OCI-LY7 (cell line): ENCODE results near the gene PLCB2. TPM values are rescaled to one million over a fixed set of nuclear protein-coding genes. Genes with fewer than 3 reads are reported as not detected.

Source experiments
- BruUV-seq: library from RNA; stranded (reverse); fragments of 400-500 nt; replicated peaks from 2 replicates; lab custom pipeline; 2021; lab: Mats Ljungman, UMichigan
- CTCF ChIA-PET: fragments of 300-600 bp; sonication (Branson Sonifier 250); formaldehyde crosslinking; loops from one replicate; lab custom pipeline; 2022; ENCODE audit warnings: antibody characterized with exemption; ENCODE audit not compliant: unreplicated experiment; lab: Charles Lee
- POLR2A ChIA-PET: fragments of 300-600 bp; sonication (Branson Sonifier 250); formaldehyde crosslinking; loops from one replicate; lab custom pipeline; 2022; ENCODE audit warnings: antibody characterized with exemption; lab: Charles Lee
- DNase-seq: peaks from one replicate; pipeline ENCODE4 v3.0.0-alpha.2; 2015; ENCODE audit warnings: low spot score
- H2AFZ ChIP-seq: fragments of 200-600 bp; sonication (generic), shearing (Covaris generic); 2 replicates; pipeline ENCODE4 v1.6.1; 2014; ENCODE audit warnings: mild to moderate bottlenecking, antibody characterized with exemption, low read length, moderate library complexity
- H3K27ac ChIP-seq: fragments of 200-600 bp; sonication (generic); 2 replicates; pipeline ENCODE4 v1.5.1; 2014; ENCODE audit warnings: mixed run types, low read depth, mild to moderate bottlenecking, moderate library complexity, low read length, inconsistent platforms; ENCODE audit not compliant: poor library complexity, severe bottlenecking
- H3K36me3 ChIP-seq: fragments of 200-600 bp; sonication (generic); 2 replicates; pipeline ENCODE4 v1.6.1; 2014; ENCODE audit warnings: mild to moderate bottlenecking, antibody characterized with exemption, low read length, moderate library complexity, mixed read lengths; ENCODE audit not compliant: insufficient read depth
- H3K4me1 ChIP-seq: fragments of 200-600 bp; sonication (generic); 2 replicates; pipeline ENCODE4 v1.5.1; 2014; ENCODE audit warnings: mild to moderate bottlenecking, low read length; ENCODE audit not compliant: insufficient read depth, poor library complexity, severe bottlenecking
- H3K4me2 ChIP-seq: fragments of 200-600 bp; sonication (generic); 2 replicates; pipeline ENCODE4 v1.6.1; 2014; ENCODE audit warnings: mild to moderate bottlenecking, low read length
- H3K4me3 ChIP-seq: fragments of 200-600 bp; sonication (generic); 2 replicates; pipeline ENCODE4 v1.5.1; 2014; ENCODE audit warnings: mild to moderate bottlenecking, low read depth, low read length; ENCODE audit not compliant: poor library complexity, severe bottlenecking
- H3K79me2 ChIP-seq: fragments of 200-600 bp; sonication (generic); 2 replicates; pipeline ENCODE4 v1.6.1; 2016; ENCODE audit warnings: low read depth, mild to moderate bottlenecking, low read length, moderate library complexity, mixed read lengths; ENCODE audit not compliant: insufficient read depth
- H3K9me2 ChIP-seq: fragments of 200-600 bp; sonication (generic); 2 replicates; pipeline ENCODE4 v1.6.1; 2016; ENCODE audit warnings: mild to moderate bottlenecking, low read length, mixed read lengths; ENCODE audit not compliant: insufficient read depth
- H3K9me3 ChIP-seq: fragments of 200-600 bp; sonication (generic); 2 replicates; pipeline ENCODE4 v1.6.1; 2014; ENCODE audit warnings: mild to moderate bottlenecking, mixed run types, low read length, mixed read lengths
- H4K20me1 ChIP-seq: fragments of 200-600 bp; sonication (generic); 2 replicates; pipeline ENCODE4 v1.6.1; 2014; ENCODE audit warnings: mild to moderate bottlenecking, antibody characterized with exemption, low read length, moderate library complexity, mixed read lengths; ENCODE audit not compliant: insufficient read depth
- CTCF ChIP-seq: fragments of 200-600 bp; sonication (generic); conservative IDR thresholded peaks from 2 replicates; pipeline ENCODE4 v1.5.1; 2014; ENCODE audit warnings: mild to moderate bottlenecking, antibody characterized with exemption, low read length, moderate library complexity, mixed read lengths
- EZH2phosphoT487 ChIP-seq: fragments of 200-600 bp; sonication (generic); IDR thresholded peaks from 2 replicates; pipeline ENCODE4 v1.6.1; 2018; ENCODE audit warnings: low read depth, borderline replicate concordance, mild to moderate bottlenecking, mixed run types, antibody characterized with exemption, low read length, moderate library complexity, mixed read lengths
- intact Hi-C: fragments of 100-400 bp; cut with micrococcal nuclease; formaldehyde crosslinking; loops from one replicate; pipeline ENCODE4 v1.10.0; 2022; ENCODE audit not compliant: unreplicated experiment
- total RNA-seq, 2 experiments: library from RNA; depleted of rRNA in 1 of 2; stranded (reverse); fragments of >200 nt in 1 of 2; shearing (Covaris generic) in 1 of 2; gene quantifications; 2 replicates each; pipeline ENCODE4 v1.2.3, GENCODE V29; 2014 to 2022

Gene PLCB2
- total RNA-seq, 2 experiments from 2014 or later = 9.6 TPM; not detected in 1

- Histone ChIP-seq H3K27ac (no peak overlapping the region), H3K4me3 (no peak overlapping the region), H3K79me2 (no peaks in the 10 kb centered on the region), H3K4me1 (peaks cover 13% of the 10 kb centered on the region), H3K36me3 (no peaks in the 10 kb centered on the region), H3K4me2 (peak overlapping the region; percentile 35; the same call in 1 of the 2 replicates), H3K9me2 (no peaks in the 10 kb centered on the region), H2AFZ (peak overlapping the region; percentile 72), H4K20me1 (no peaks in the 10 kb centered on the region), H3K9me3 (no peaks in the 10 kb centered on the region)
- intact Hi-C loops = no loop called here
- ChIA-PET POLR2A (interaction anchor here (0.5 to 1.3 kb wide), 3 partner anchors 10 to 149 kb away, joined by 3 to 5 read pairs (median 3); partner anchors contain the start of gene INAFM2), CTCF (interaction anchor here (0.7 to 1.6 kb wide), 7 partner anchors 9 to 58 kb away, joined by 3 to 5 read pairs (median 4); partner anchors contain the start of genes INAFM2 and PLCB2)
- DNase-seq = no peak
- no peak for TF ChIP-seq EZH2phosphoT487
- TF ChIP-seq CTCF = no peak
- BruUV-seq = no TSS peak
Measured at GRCh38 chr15:40337597-40337996, 29.9 kb upstream of the PLCB2 start.

- Histone ChIP-seq H3K27ac (no peak overlapping the region), H4K20me1 (no peaks in the 10 kb centered on the region), H3K36me3 (no peaks in the 10 kb centered on the region), H3K4me3 (no peak overlapping the region), H3K4me2 (no peak overlapping the region; the same call in 1 of the 2 replicates), H3K9me2 (no peaks in the 10 kb centered on the region), H3K4me1 (peaks cover 13% of the 10 kb centered on the region), H3K9me3 (no peaks in the 10 kb centered on the region), H2AFZ (peak overlapping the region; percentile 43), H3K79me2 (no peaks in the 10 kb centered on the region)
- peak; percentile 30 for DNase-seq
- BruUV-seq = no TSS peak
- intact Hi-C loops = no loop called here
- CTCF ChIA-PET = interaction anchor here (0.7 to 1.6 kb wide), 4 partner anchors 8 to 58 kb away, joined by 3 to 4 read pairs (median 4); partner anchors contain the start of gene INAFM2
- POLR2A ChIA-PET = interaction anchor here (0.5 to 1.3 kb wide), 6 partner anchors 14 to 410 kb away, joined by 3 to 5 read pairs (median 3); partner anchors contain the start of gene INAFM2
- TF ChIP-seq EZH2phosphoT487 = no peak
- peak; percentile 71 for TF ChIP-seq CTCF
Measured at GRCh38 chr15:40336744-40337122, 29.0 kb upstream of the PLCB2 start.
